Keratinocyte (primary cell): ENCODE results near the gene C6orf132. TPM values are rescaled to one million over a fixed set of nuclear protein-coding genes. Genes with fewer than 3 reads are reported as not detected.

Experiments used
- DNase-seq: peaks from one replicate; pipeline ENCODE4 v3.0.0-alpha.2; 2011; ENCODE audit warnings: low read depth, missing footprints, low spot score
- FAIRE-seq: peaks from 2 replicates; lab custom pipeline; 2011; peaks lifted over from hg19 to GRCh38; lab: Jason Lieb, UNC
- H2AFZ ChIP-seq: 2 replicates; pipeline ENCODE4 v1.6.0; 2012; ENCODE audit warnings: low read length, control low read depth, inconsistent platforms; ENCODE audit not compliant: control insufficient read depth
- H3K27ac ChIP-seq: 2 replicates; pipeline ENCODE4 v1.5.1; 2011; ENCODE audit warnings: low read length; ENCODE audit not compliant: control insufficient read depth, insufficient read depth
- H3K27me3 ChIP-seq: 3 replicates; pipeline ENCODE4 v1.6.0; 2011; ENCODE audit warnings: low read length; ENCODE audit not compliant: control insufficient read depth, insufficient read depth; ENCODE audit errors: extremely low read depth
- H3K36me3 ChIP-seq, 2 experiments: 2 replicates in 1 of 2; 3 replicates in 1 of 2; pipeline ENCODE4 v1.5.1; 2011; ENCODE audit warnings: low read length in 2 of 2, mild to moderate bottlenecking in 1 of 2; ENCODE audit not compliant: control insufficient read depth in 2 of 2, insufficient read depth in 2 of 2; ENCODE audit errors: extremely low read depth in 1 of 2
- H3K4me1 ChIP-seq: 3 replicates; pipeline ENCODE4 v1.5.1; 2011; ENCODE audit warnings: low read length; ENCODE audit not compliant: control insufficient read depth, insufficient read depth; ENCODE audit errors: extremely low read depth
- H3K4me2 ChIP-seq: 3 replicates; pipeline ENCODE4 v1.6.0; 2011; ENCODE audit warnings: low read depth, low read length; ENCODE audit not compliant: control insufficient read depth, insufficient read depth; ENCODE audit errors: extremely low read depth
- H3K4me3 ChIP-seq, 3 experiments: fragments of 200-600 bp in 1 of 3; sonication (generic) in 1 of 3; 2 replicates in 2 of 3; 3 replicates in 1 of 3; pipeline ENCODE4 v1.5.1; 2011 to 2016; ENCODE audit warnings: low read length in 3 of 3, mild to moderate bottlenecking in 3 of 3, control low read depth in 2 of 3, inconsistent platforms in 1 of 3, low read depth in 1 of 3, mixed read lengths in 1 of 3, mixed run types in 1 of 3, moderate library complexity in 1 of 3; ENCODE audit not compliant: control insufficient read depth in 2 of 3, insufficient read depth in 2 of 3; ENCODE audit errors: extremely low read depth in 1 of 3
- H3K79me2 ChIP-seq: 2 replicates; pipeline ENCODE4 v1.6.0; 2012; ENCODE audit warnings: low read length; ENCODE audit not compliant: control insufficient read depth, insufficient read depth
- H3K9ac ChIP-seq: 3 replicates; pipeline ENCODE4 v1.6.0; 2011; ENCODE audit warnings: low read length; ENCODE audit not compliant: control insufficient read depth, insufficient read depth; ENCODE audit errors: extremely low read depth
- H3K9me1 ChIP-seq: 3 replicates; pipeline ENCODE4 v1.6.0; 2011; ENCODE audit warnings: low read length; ENCODE audit not compliant: control insufficient read depth, insufficient read depth; ENCODE audit errors: extremely low read depth
- H3K9me3 ChIP-seq: 2 replicates; pipeline ENCODE4 v1.5.1; 2012; ENCODE audit warnings: low read depth, low read length; ENCODE audit not compliant: control insufficient read depth
- H4K20me1 ChIP-seq: 3 replicates; pipeline ENCODE4 v1.6.0; 2011; ENCODE audit warnings: low read length; ENCODE audit not compliant: control insufficient read depth, insufficient read depth; ENCODE audit errors: extremely low read depth
- CTCF ChIP-seq, 3 experiments: IDR thresholded peaks in 1 of 3; conservative IDR thresholded peaks in 1 of 3; optimal IDR thresholded peaks in 1 of 3; 2 replicates in 2 of 3; 3 replicates in 1 of 3; pipeline versions ENCODE3 to v1.5.1; 2011; ENCODE audit warnings: low read length in 3 of 3, mild to moderate bottlenecking in 3 of 3, moderate library complexity in 2 of 3, control low read depth in 1 of 3, inconsistent platforms in 1 of 3; ENCODE audit not compliant: insufficient read depth in 2 of 3; ENCODE audit errors: extremely low read depth in 1 of 3
- EZH2 ChIP-seq: IDR thresholded peaks from one replicate; pipeline ENCODE4 v1.6.1; 2012; ENCODE audit warnings: inconsistent platforms, mild to moderate bottlenecking, low read length, moderate library complexity
- dilution Hi-C: fragments of 300-500 bp; cut with MboI; formaldehyde crosslinking; loops from one replicate; pipeline ENCODE4 v1.7.0; 2020; ENCODE audit warnings: low sequenced_read_pairs; ENCODE audit not compliant: extremely low pct_ligation_motif_present
- polyA plus RNA-seq, 5 experiments: library from polyadenylated mRNA; depleted of rRNA in 3 of 5; stranded (reverse) in 3 of 5; stranded (forward) in 1 of 5; unstranded in 1 of 5; fragments of >200 nt; gene quantifications; 1 replicate in 1 of 5; 2 replicates in 3 of 5; 3 replicates in 1 of 5; pipeline versions ENCODE4 v1.2.1 to v1.2.3, GENCODE V29; 2011 to 2012; ENCODE audit warnings: missing spikeins in 2 of 5, low read depth in 1 of 5, low replicate concordance in 1 of 5

The C6orf132 gene
- polyA plus RNA-seq, 1 donor (not counting 4 experiments of a cell fraction or from before 2014, with no cell fraction given): 11.8 TPM

- H2AFZ ChIP-seq: no peak overlapping the region
- DNase-seq (no peak), FAIRE-seq (no peak)
- TF ChIP-seq CTCF (optimal IDR thresholded peaks at IDR 0.05 in 1 of 3, IDR thresholded peaks at IDR 0.05 in 1 of 3, conservative IDR thresholded peaks at IDR 0.05 in 1 of 3; ENCODE audit: extremely low read depth in 1 of 3, insufficient read depth in 2 of 3, low read length in 3 of 3): no peak
- no peak for TF ChIP-seq EZH2
- H3K9me3 ChIP-seq: no peaks in the 10 kb centered on the region
- H3K27me3 ChIP-seq: no peaks in the 10 kb centered on the region
- no peak overlapping the region for H3K4me3 ChIP-seq
- H3K27ac ChIP-seq: no peak overlapping the region
- no peaks in the 10 kb centered on the region for H4K20me1 ChIP-seq
- no peak overlapping the region for H3K9ac ChIP-seq
- H3K4me2 ChIP-seq: no peak overlapping the region
- H3K36me3 ChIP-seq: no peaks in the 10 kb centered on the region
- H3K9me1 ChIP-seq: no peaks in the 10 kb centered on the region
- dilution Hi-C loops: no loop called here
- H3K79me2 ChIP-seq: no peaks in the 10 kb centered on the region
- H3K4me1 ChIP-seq: peaks cover 8% of the 10 kb centered on the region
Observed at GRCh38 chr6:42148058-42148457, 5.6 kb upstream of the C6orf132 start.

DNA sequence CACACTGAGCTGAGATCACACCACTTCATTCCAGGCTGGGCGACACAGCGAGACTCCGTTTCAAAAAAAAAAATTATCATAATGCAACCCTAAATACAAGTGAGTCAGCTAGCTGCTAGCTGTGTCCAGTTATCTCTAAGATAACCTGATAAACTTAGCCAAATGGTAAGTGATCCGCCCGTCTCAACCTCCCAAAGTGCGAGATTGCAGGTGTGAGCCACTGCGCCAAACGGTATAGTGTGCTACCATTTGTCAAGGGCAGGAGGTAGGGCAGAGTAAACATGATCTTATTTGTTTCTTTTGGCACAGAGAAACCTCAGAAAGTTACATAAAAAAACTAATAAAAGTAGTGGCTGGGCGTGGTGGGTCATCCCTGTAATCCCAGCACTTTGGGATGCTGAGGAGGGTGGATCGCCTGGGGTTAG lies 4.7 kb upstream of the C6orf132 start:
- Histone ChIP-seq H3K4me3 (no peak overlapping the region), H4K20me1 (no peaks in the 10 kb centered on the region), H3K9ac (no peak overlapping the region), H3K9me1 (no peaks in the 10 kb centered on the region), H2AFZ (no peak overlapping the region), H3K9me3 (no peaks in the 10 kb centered on the region), H3K79me2 (no peaks in the 10 kb centered on the region), H3K4me2 (no peak overlapping the region), H3K36me3 (no peaks in the 10 kb centered on the region), H3K27me3 (no peaks in the 10 kb centered on the region), H3K4me1 (peaks cover 10% of the 10 kb centered on the region), H3K27ac (no peak overlapping the region)
- FAIRE-seq (no peak), DNase-seq (no peak)
- no peak for TF ChIP-seq EZH2
- no peak for TF ChIP-seq CTCF (optimal IDR thresholded peaks at IDR 0.05 in 1 of 3, IDR thresholded peaks at IDR 0.05 in 1 of 3, conservative IDR thresholded peaks at IDR 0.05 in 1 of 3; ENCODE audit: extremely low read depth in 1 of 3, insufficient read depth in 2 of 3, low read length in 3 of 3)
- dilution Hi-C loops: no loop called here
